ENCODE results near the gene FAU.

FAU gene

GRCh38 chr11:65077451-65077850 is 44.5 kb downstream of the FAU start:
- no peak for DNase-seq (ENCODE audit: low read depth)

- DNase-seq (ENCODE audit: low read depth) = no peak
These were observed 49.3 kb downstream of the FAU start for GRCh38 chr11:65072631-65072966.

GRCh38 chr11:65071907-65072630 is 49.9 kb downstream of the FAU start:
- no peak for DNase-seq (ENCODE audit: low read depth)

Measured in stimulated activated CD8-positive, alpha-beta memory T cell treated with anti-CD3 and anti-CD28 coated beads, Interleukin-7, amount 100 ng/mL, for 24 hours (primary cell).